Measurements from ENCODE around the gene CYP2D6.
"Not testable (repeated sequence)": the region's sequence is repeated elsewhere in the genome, so short reads cannot be mapped to it uniquely, and the experiment has no call there.

CYP2D6 gene

GRCh38 chr22:42130639-42131431 is at the start of gene CYP2D6:
Gene CYP2D6, minus strand, starts transcription at chr22:42130810. Its CDS starts 19 bp downstream, at chr22:42130791.
- DNase-seq (ENCODE audit: low spot score) = not testable (repeated sequence)

GRCh38 chr22:42179616-42180015 is 49.0 kb upstream of the CYP2D6 start:
- TF ChIP-seq CTCF (IDR thresholded peaks at IDR 0.05; ENCODE audit: extremely low read depth, missing control alignments) = no peak
- no peak for DNase-seq (ENCODE audit: low spot score)

- DNase-seq (ENCODE audit: low spot score) = no peak
- TF ChIP-seq CTCF (IDR thresholded peaks at IDR 0.05; ENCODE audit: extremely low read depth, missing control alignments) = no peak
These were observed 48.4 kb upstream of the CYP2D6 start for GRCh38 chr22:42178910-42179519.

- TF ChIP-seq CTCF (IDR thresholded peaks at IDR 0.05; ENCODE audit: extremely low read depth, missing control alignments) = no peak
- no peak for DNase-seq (ENCODE audit: low spot score)
These were observed 47.3 kb upstream of the CYP2D6 start for GRCh38 chr22:42177891-42178336.

- DNase-seq (ENCODE audit: low spot score) = no peak
- no peak for TF ChIP-seq CTCF (IDR thresholded peaks at IDR 0.05; ENCODE audit: extremely low read depth, missing control alignments)
These were observed 45.8 kb upstream of the CYP2D6 start for GRCh38 chr22:42176255-42176915.

- no peak for DNase-seq (ENCODE audit: low spot score)
- no peak for TF ChIP-seq CTCF (IDR thresholded peaks at IDR 0.05; ENCODE audit: extremely low read depth, missing control alignments)
These were observed 43.5 kb upstream of the CYP2D6 start for GRCh38 chr22:42174062-42174461.

GRCh38 chr22:42173183-42173926 is 42.7 kb upstream of the CYP2D6 start:
- DNase-seq (ENCODE audit: low spot score) = no peak
- no peak for TF ChIP-seq CTCF (IDR thresholded peaks at IDR 0.05; ENCODE audit: extremely low read depth, missing control alignments)

Data from GM20000 (cell line).